ENCODE results near the gene CCDC15.

The CCDC15 gene

DNA sequence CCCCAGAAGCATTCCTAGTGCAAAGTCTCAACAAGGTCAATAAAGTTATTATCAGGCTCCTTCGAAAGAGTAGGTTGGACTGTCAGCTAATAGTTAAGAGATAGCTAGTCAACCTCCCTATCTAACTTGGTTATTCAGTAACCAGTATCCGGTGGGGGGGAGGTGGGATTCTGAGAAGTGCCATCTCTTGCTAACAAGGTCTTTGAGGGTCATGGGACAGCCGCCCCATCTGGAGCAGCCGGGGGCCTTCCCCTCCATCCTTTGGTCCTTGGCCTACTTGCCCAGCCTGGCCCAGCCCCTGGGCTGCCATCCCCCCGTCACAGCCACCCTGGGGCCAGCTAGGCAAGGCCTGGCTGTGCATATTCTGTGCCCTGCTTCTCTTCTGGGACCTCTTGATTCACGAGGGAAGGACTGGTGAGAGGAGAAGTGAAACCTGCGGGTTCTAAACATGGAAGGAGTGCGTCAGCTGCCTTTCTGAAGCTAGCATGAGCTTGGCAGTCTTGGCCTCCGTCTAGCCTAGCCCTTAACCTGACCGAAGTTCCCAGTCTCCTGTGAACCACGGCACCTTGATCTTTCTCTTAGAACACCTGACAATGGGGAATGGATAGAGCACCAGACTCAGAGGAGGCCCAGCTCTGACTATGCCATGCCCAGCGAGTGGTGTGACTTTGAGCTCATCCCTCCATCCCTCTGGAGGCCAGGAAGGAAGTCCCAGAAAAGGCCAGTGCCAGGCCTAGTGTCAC, 118.4 kb downstream of the CCDC15 start:
- Histone ChIP-seq H3K4me3 (ENCODE audit: low read length) (no peak overlapping the region), H3K4me1 (ENCODE audit: control insufficient read depth, low read depth, low read length) (peaks cover 13% of the 10 kb centered on the region), H3K27ac (ENCODE audit: low read length) (no peak overlapping the region), H3K9me3 (ENCODE audit: control insufficient read depth, low read depth, low read length) (no peaks in the 10 kb centered on the region), H3K9ac (ENCODE audit: low read length) (no peak overlapping the region), H3K27me3 (ENCODE audit: control insufficient read depth, insufficient read depth, low read length) (no peaks in the 10 kb centered on the region), H3K36me3 (ENCODE audit: control insufficient read depth, low read depth, low read length) (no peaks in the 10 kb centered on the region)

GRCh38 chr11:125072961-125073590, 119.1 kb downstream of the CCDC15 start:
- Histone ChIP-seq H3K4me1 (ENCODE audit: control insufficient read depth, low read depth, low read length) (peaks cover 13% of the 10 kb centered on the region), H3K4me3 (ENCODE audit: low read length) (no peak overlapping the region), H3K27me3 (ENCODE audit: control insufficient read depth, insufficient read depth, low read length) (no peaks in the 10 kb centered on the region), H3K9ac (ENCODE audit: low read length) (no peak overlapping the region), H3K27ac (ENCODE audit: low read length) (no peak overlapping the region), H3K36me3 (ENCODE audit: control insufficient read depth, low read depth, low read length) (no peaks in the 10 kb centered on the region), H3K9me3 (ENCODE audit: control insufficient read depth, low read depth, low read length) (no peaks in the 10 kb centered on the region)

- no peak overlapping the region for H3K27ac ChIP-seq (ENCODE audit: low read length)
- H3K4me3 ChIP-seq (ENCODE audit: low read length), result no peak overlapping the region
- no peaks in the 10 kb centered on the region for H3K9me3 ChIP-seq (ENCODE audit: control insufficient read depth, low read depth, low read length)
- H3K36me3 ChIP-seq (ENCODE audit: control insufficient read depth, low read depth, low read length), result no peaks in the 10 kb centered on the region
- H3K4me1 ChIP-seq (ENCODE audit: control insufficient read depth, low read depth, low read length), result peaks cover 13% of the 10 kb centered on the region
- no peak overlapping the region for H3K9ac ChIP-seq (ENCODE audit: low read length)
- H3K27me3 ChIP-seq (ENCODE audit: control insufficient read depth, insufficient read depth, low read length), result no peaks in the 10 kb centered on the region
Observed at GRCh38 chr11:125073616-125074483, 119.8 kb downstream of the CCDC15 start.

- Histone ChIP-seq H3K4me3 (ENCODE audit: low read length) (no peak overlapping the region), H3K27ac (ENCODE audit: low read length) (no peak overlapping the region), H3K9me3 (ENCODE audit: control insufficient read depth, low read depth, low read length) (no peaks in the 10 kb centered on the region), H3K36me3 (ENCODE audit: control insufficient read depth, low read depth, low read length) (no peaks in the 10 kb centered on the region), H3K27me3 (ENCODE audit: control insufficient read depth, insufficient read depth, low read length) (no peaks in the 10 kb centered on the region), H3K9ac (ENCODE audit: low read length) (no peak overlapping the region), H3K4me1 (ENCODE audit: control insufficient read depth, low read depth, low read length) (peaks cover 13% of the 10 kb centered on the region)
Observed at GRCh38 chr11:125074511-125075241, 120.7 kb downstream of the CCDC15 start.

GRCh38 chr11:125075242-125075625, 121.2 kb downstream of the CCDC15 start:
- Histone ChIP-seq H3K9ac (ENCODE audit: low read length) (no peak overlapping the region), H3K4me1 (ENCODE audit: control insufficient read depth, low read depth, low read length) (peaks cover 11% of the 10 kb centered on the region), H3K36me3 (ENCODE audit: control insufficient read depth, low read depth, low read length) (no peaks in the 10 kb centered on the region), H3K4me3 (ENCODE audit: low read length) (no peak overlapping the region), H3K9me3 (ENCODE audit: control insufficient read depth, low read depth, low read length) (no peaks in the 10 kb centered on the region), H3K27me3 (ENCODE audit: control insufficient read depth, insufficient read depth, low read length) (no peaks in the 10 kb centered on the region), H3K27ac (ENCODE audit: low read length) (no peak overlapping the region)

DNA sequence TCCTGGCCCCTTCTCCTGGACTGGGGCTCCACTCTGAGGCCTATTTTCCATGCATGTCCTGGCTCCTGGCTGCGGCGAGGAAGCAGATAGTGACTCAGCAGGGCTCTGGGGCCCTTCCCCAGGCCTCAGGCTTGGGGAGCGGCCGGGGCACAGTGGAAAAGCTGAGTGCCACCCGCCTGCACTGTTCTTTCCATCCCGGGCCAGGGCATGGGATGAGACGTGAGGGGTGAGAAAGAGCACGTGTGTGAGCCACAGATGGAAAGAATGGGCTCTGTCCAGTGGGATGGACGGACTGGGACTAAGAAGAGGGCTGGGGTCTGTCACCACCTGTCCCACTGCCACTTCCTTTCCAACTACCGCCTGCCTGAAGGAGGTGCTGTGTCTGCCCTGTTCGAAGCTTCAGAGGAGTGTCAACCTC, 121.9 kb downstream of the CCDC15 start:
- H3K9ac ChIP-seq (ENCODE audit: low read length), result no peak overlapping the region
- H3K27ac ChIP-seq (ENCODE audit: low read length), result no peak overlapping the region
- H3K9me3 ChIP-seq (ENCODE audit: control insufficient read depth, low read depth, low read length), result no peaks in the 10 kb centered on the region
- no peaks in the 10 kb centered on the region for H3K36me3 ChIP-seq (ENCODE audit: control insufficient read depth, low read depth, low read length)
- H3K4me1 ChIP-seq (ENCODE audit: control insufficient read depth, low read depth, low read length), result peaks cover 5% of the 10 kb centered on the region
- no peak overlapping the region for H3K4me3 ChIP-seq (ENCODE audit: low read length)
- H3K27me3 ChIP-seq (ENCODE audit: control insufficient read depth, insufficient read depth, low read length), result no peaks in the 10 kb centered on the region

GRCh38 chr11:125076378-125076945, 122.5 kb downstream of the CCDC15 start:
- Histone ChIP-seq H3K9ac (ENCODE audit: low read length) (no peak overlapping the region), H3K27me3 (ENCODE audit: control insufficient read depth, insufficient read depth, low read length) (no peaks in the 10 kb centered on the region), H3K27ac (ENCODE audit: low read length) (no peak overlapping the region), H3K4me3 (ENCODE audit: low read length) (no peak overlapping the region), H3K36me3 (ENCODE audit: control insufficient read depth, low read depth, low read length) (no peaks in the 10 kb centered on the region), H3K4me1 (ENCODE audit: control insufficient read depth, low read depth, low read length) (no peaks in the 10 kb centered on the region), H3K9me3 (ENCODE audit: control insufficient read depth, low read depth, low read length) (no peaks in the 10 kb centered on the region)

DNA sequence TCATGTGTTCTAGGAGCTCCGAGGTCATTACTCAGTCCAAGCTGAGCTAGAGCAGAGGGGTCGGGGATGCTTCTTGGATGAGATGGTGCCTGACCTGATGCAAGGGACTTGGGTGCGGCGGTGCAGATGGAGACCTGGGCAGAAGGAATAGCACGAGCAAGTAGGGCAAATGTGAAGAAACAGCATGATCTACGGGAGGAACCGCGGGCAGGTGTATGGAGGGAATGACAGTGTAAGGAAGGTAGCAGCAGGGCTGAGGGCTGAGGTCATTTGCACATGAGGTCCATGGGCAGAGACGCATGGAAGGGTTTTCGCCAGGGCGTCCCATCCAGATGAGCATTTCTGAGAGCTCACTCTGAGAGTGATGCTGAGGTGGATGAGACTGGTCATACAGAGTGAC, 124.0 kb downstream of the CCDC15 start:
- Histone ChIP-seq H3K4me3 (ENCODE audit: low read length) (no peak overlapping the region), H3K36me3 (ENCODE audit: control insufficient read depth, low read depth, low read length) (no peaks in the 10 kb centered on the region), H3K9ac (ENCODE audit: low read length) (no peak overlapping the region), H3K27me3 (ENCODE audit: control insufficient read depth, insufficient read depth, low read length) (no peaks in the 10 kb centered on the region), H3K27ac (ENCODE audit: low read length) (no peak overlapping the region), H3K4me1 (ENCODE audit: control insufficient read depth, low read depth, low read length) (no peaks in the 10 kb centered on the region), H3K9me3 (ENCODE audit: control insufficient read depth, low read depth, low read length) (no peaks in the 10 kb centered on the region)

DNA sequence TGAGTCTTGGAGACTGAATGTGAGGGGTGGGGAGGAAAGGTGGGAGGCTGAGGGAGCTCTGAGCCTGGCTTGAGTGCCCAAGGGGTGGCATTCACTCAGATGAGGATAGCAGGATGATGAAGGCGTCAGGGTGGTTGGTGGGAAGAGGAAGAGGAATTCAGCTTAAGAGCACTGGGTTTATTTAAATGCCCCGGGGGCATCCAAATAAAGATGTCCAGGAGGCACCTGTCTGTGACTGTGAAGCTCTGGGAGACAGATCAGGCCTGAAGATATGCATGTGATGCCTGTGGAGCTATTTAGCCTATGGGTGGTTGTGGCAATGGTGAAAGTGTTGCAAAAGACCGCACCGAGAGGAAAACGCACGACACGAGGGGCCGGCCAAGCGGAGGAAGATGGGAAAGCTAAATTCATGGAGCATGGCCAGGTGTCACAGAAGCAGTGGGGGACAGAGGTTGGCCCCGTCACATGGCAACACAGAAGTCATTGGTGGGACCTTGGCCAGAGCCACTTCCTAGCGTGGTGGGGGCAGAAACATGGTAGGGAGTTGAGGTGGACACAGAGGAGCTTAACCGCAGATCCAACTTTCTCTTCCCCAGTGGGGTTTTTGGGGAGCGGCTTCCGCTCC, 124.6 kb downstream of the CCDC15 start:
- Histone ChIP-seq H3K9ac (ENCODE audit: low read length) (no peak overlapping the region), H3K27me3 (ENCODE audit: control insufficient read depth, insufficient read depth, low read length) (no peaks in the 10 kb centered on the region), H3K9me3 (ENCODE audit: control insufficient read depth, low read depth, low read length) (no peaks in the 10 kb centered on the region), H3K36me3 (ENCODE audit: control insufficient read depth, low read depth, low read length) (no peaks in the 10 kb centered on the region), H3K27ac (ENCODE audit: low read length) (no peak overlapping the region), H3K4me1 (ENCODE audit: control insufficient read depth, low read depth, low read length) (no peaks in the 10 kb centered on the region), H3K4me3 (ENCODE audit: low read length) (no peak overlapping the region)

GRCh38 chr11:125079151-125079877, 125.3 kb downstream of the CCDC15 start:
- no peaks in the 10 kb centered on the region for H3K27me3 ChIP-seq (ENCODE audit: control insufficient read depth, insufficient read depth, low read length)
- H3K4me1 ChIP-seq (ENCODE audit: control insufficient read depth, low read depth, low read length), result no peaks in the 10 kb centered on the region
- no peak overlapping the region for H3K27ac ChIP-seq (ENCODE audit: low read length)
- H3K9me3 ChIP-seq (ENCODE audit: control insufficient read depth, low read depth, low read length), result no peaks in the 10 kb centered on the region
- no peak overlapping the region for H3K4me3 ChIP-seq (ENCODE audit: low read length)
- no peaks in the 10 kb centered on the region for H3K36me3 ChIP-seq (ENCODE audit: control insufficient read depth, low read depth, low read length)
- no peak overlapping the region for H3K9ac ChIP-seq (ENCODE audit: low read length)

Measured in iPS-18a (cell line).